Activated naive CD8-positive, alpha-beta T cell treated with anti-CD3 and anti-CD28 coated beads, Interleukin-2, amount 50 U/mL, for 24 hours (primary cell): ENCODE measurements around the gene HMX1.

Source experiments
- ATAC-seq: fragments of 150-1000 bp; cut with Tn5 transposase; one replicate; pipeline ENCODE4 v1.10.0; 2021
- DNase-seq: peaks from one replicate; pipeline ENCODE4 v3.0.0; 2021
- H3K27ac Mint-ChIP-seq: one replicate; pipeline ENCODE4 v1.8.0; 2021; ENCODE audit warnings: mild to moderate bottlenecking, mixed read lengths
- H3K27me3 Mint-ChIP-seq: one replicate; pipeline ENCODE4 v1.8.0; 2021; ENCODE audit warnings: mixed read lengths
- H3K36me3 Mint-ChIP-seq: one replicate; pipeline ENCODE4 v1.8.0; 2021; ENCODE audit warnings: low read depth, mixed read lengths
- H3K4me1 Mint-ChIP-seq: one replicate; pipeline ENCODE4 v1.8.0; 2021; ENCODE audit warnings: mixed read lengths
- H3K4me3 Mint-ChIP-seq: one replicate; pipeline ENCODE4 v1.8.0; 2021; ENCODE audit warnings: mild to moderate bottlenecking, moderate library complexity, mixed read lengths
- H3K9me3 Mint-ChIP-seq: one replicate; pipeline ENCODE4 v1.8.0; 2021; ENCODE audit warnings: mixed read lengths

Gene HMX1

DNA sequence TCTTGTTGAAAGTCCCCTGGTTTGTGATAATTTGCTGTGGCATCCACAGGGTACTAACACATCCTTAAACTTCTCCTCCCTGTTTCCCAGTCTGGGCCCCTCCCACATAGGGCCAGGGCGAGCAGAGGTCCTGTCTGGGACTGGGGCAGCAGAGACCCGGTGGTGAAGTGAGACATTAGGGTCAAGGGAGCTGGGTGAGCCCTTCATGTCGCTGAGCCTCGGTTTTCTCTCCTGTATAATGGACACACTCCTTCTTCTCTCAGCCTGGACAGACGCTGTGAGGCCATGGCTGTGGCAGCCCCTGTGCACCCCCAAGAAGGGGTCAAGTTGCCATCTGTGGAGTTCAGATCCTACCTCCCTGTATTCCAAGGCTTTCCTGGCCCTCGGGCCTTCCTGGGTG, 33.0 kb upstream of the HMX1 start:
- H3K4me3 Mint-ChIP-seq = no peak overlapping the region
- no peaks in the 10 kb centered on the region for H3K4me1 Mint-ChIP-seq
- no peak for DNase-seq
- peaks cover 9% of the 10 kb centered on the region for H3K9me3 Mint-ChIP-seq
- no peak overlapping the region for H3K27ac Mint-ChIP-seq
- no peaks in the 10 kb centered on the region for H3K36me3 Mint-ChIP-seq
- no peaks in the 10 kb centered on the region for H3K27me3 Mint-ChIP-seq
- ATAC-seq = no peak

DNA sequence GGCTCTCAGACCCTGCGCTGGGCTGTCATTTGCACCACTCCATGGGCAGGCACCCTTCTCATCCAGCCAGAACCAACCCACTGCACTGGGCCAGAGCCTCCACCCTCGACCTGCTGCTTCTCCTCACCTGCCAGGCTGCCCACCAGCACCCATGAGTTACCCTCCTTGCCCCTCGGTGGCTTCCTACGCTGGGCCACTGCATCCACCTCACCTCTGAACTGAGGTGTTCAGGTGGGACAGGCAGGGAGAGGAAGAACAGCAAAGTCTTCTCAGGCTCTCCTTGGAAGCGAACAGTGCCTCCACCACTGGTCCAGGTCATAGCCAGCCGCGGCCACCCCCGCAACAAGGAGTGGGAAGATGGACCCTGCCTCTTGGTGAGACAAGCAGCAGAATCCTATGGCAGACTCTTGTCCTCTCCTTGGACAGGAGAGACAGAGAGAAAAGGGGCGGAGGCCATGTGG, 32.4 kb upstream of the HMX1 start:
- H3K4me3 Mint-ChIP-seq = no peak overlapping the region
- no peaks in the 10 kb centered on the region for H3K36me3 Mint-ChIP-seq
- no peak for ATAC-seq
- no peaks in the 10 kb centered on the region for H3K4me1 Mint-ChIP-seq
- H3K27me3 Mint-ChIP-seq = no peaks in the 10 kb centered on the region
- DNase-seq = no peak
- H3K9me3 Mint-ChIP-seq = peaks cover 9% of the 10 kb centered on the region
- H3K27ac Mint-ChIP-seq = no peak overlapping the region

DNA sequence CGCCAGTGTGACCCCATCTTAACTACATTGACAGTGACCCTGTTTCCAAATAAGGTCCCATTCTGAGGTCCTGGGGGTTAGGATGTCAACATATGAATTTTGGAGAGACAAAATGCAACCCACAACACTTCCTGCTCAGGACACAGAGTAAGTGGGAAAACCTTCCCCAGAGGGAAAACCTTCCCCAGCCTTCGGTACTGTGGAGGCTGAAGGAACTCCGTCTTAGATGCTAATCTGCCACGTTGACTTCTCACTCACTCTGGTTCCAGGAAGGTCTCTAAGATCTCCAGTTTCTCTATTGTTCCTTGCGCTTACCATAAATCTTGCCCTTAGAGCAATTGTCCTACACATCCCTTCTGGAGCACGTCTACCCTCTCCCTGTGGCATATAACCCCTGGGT, 29.7 kb upstream of the HMX1 start:
- no peaks in the 10 kb centered on the region for H3K4me1 Mint-ChIP-seq
- DNase-seq (no peak), ATAC-seq (no peak)
- no peak overlapping the region for H3K27ac Mint-ChIP-seq
- H3K9me3 Mint-ChIP-seq = peaks cover 9% of the 10 kb centered on the region
- H3K36me3 Mint-ChIP-seq = no peaks in the 10 kb centered on the region
- H3K27me3 Mint-ChIP-seq = peaks cover 2% of the 10 kb centered on the region
- no peak overlapping the region for H3K4me3 Mint-ChIP-seq

DNA sequence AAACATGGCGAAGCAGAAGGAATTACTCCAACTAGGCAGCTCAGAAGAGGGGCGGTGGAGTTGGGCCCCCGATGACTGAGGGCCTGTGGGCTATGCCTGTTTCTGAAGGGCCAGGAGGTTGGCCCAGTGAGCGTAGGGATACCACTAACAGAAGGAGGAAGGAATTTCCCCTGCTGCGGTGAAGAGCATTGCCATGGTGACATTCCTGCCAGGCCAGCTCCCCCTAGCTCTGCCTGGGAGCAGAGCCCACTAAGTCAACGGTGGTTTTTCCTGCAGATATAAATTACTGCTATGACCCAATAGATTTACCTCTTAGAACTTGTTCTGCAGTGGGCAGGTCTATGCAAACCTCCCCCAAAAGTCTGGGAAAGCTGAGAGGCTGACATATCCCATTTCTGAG, 28.9 kb upstream of the HMX1 start:
- DNase-seq = no peak

GRCh38 chr4:8898419-8898818, 26.8 kb upstream of the HMX1 start:
- H3K4me3 Mint-ChIP-seq = no peak overlapping the region

More for the DNA sequence above, 28.9 kb upstream of the HMX1 start:
- Mint-ChIP-seq H3K36me3 (no peaks in the 10 kb centered on the region), H3K9me3 (peaks cover 9% of the 10 kb centered on the region), H3K27ac (no peak overlapping the region), H3K27me3 (peaks cover 2% of the 10 kb centered on the region), H3K4me1 (no peaks in the 10 kb centered on the region), H3K4me3 (no peak overlapping the region)
- ATAC-seq = no peak

GRCh38 chr4:8897251-8898167, 25.9 kb upstream of the HMX1 start:
- ATAC-seq (no peak), DNase-seq (no peak)
- H3K36me3 Mint-ChIP-seq = no peaks in the 10 kb centered on the region
- no peak overlapping the region for H3K4me3 Mint-ChIP-seq
- H3K27me3 Mint-ChIP-seq = peaks cover 23% of the 10 kb centered on the region
- H3K27ac Mint-ChIP-seq = no peak overlapping the region
- H3K9me3 Mint-ChIP-seq = peaks cover 9% of the 10 kb centered on the region
- no peaks in the 10 kb centered on the region for H3K4me1 Mint-ChIP-seq

More at GRCh38 chr4:8898419-8898818, 26.8 kb upstream of the HMX1 start:
- H3K27ac Mint-ChIP-seq = no peak overlapping the region
- no peak for DNase-seq
- no peak for ATAC-seq
- peaks cover 16% of the 10 kb centered on the region for H3K27me3 Mint-ChIP-seq
- H3K9me3 Mint-ChIP-seq = peaks cover 9% of the 10 kb centered on the region
- H3K4me1 Mint-ChIP-seq = no peaks in the 10 kb centered on the region
- no peaks in the 10 kb centered on the region for H3K36me3 Mint-ChIP-seq

- peaks cover 2% of the 10 kb centered on the region for H3K9me3 Mint-ChIP-seq
- no peak for ATAC-seq
Observed at GRCh38 chr4:8896506-8896905, 24.9 kb upstream of the HMX1 start.

GRCh38 chr4:8896071-8896470, 24.4 kb upstream of the HMX1 start:
- no peak for ATAC-seq
- Mint-ChIP-seq H3K4me3 (no peak overlapping the region), H3K27ac (no peak overlapping the region), H3K9me3 (no peaks in the 10 kb centered on the region), H3K36me3 (no peaks in the 10 kb centered on the region), H3K27me3 (peaks cover 29% of the 10 kb centered on the region), H3K4me1 (no peaks in the 10 kb centered on the region)
- no peak for DNase-seq

More at GRCh38 chr4:8896506-8896905, 24.9 kb upstream of the HMX1 start:
- Mint-ChIP-seq H3K27me3 (peaks cover 24% of the 10 kb centered on the region), H3K27ac (no peak overlapping the region), H3K4me1 (no peaks in the 10 kb centered on the region), H3K4me3 (no peak overlapping the region), H3K36me3 (no peaks in the 10 kb centered on the region)
- no peak for DNase-seq

GRCh38 chr4:8895295-8895694, 23.7 kb upstream of the HMX1 start:
- Mint-ChIP-seq H3K27ac (no peak overlapping the region), H3K36me3 (no peaks in the 10 kb centered on the region), H3K27me3 (peaks cover 35% of the 10 kb centered on the region), H3K4me1 (no peaks in the 10 kb centered on the region), H3K4me3 (no peak overlapping the region), H3K9me3 (no peaks in the 10 kb centered on the region)
- DNase-seq (no peak), ATAC-seq (no peak)

GRCh38 chr4:8894424-8894816, 22.8 kb upstream of the HMX1 start:
- Mint-ChIP-seq H3K27me3 (peaks cover 39% of the 10 kb centered on the region), H3K4me1 (no peaks in the 10 kb centered on the region), H3K36me3 (no peaks in the 10 kb centered on the region), H3K9me3 (no peaks in the 10 kb centered on the region), H3K27ac (no peak overlapping the region), H3K4me3 (no peak overlapping the region)
- ATAC-seq (no peak), DNase-seq (no peak)

GRCh38 chr4:8893624-8894423, 22.2 kb upstream of the HMX1 start:
- Mint-ChIP-seq H3K36me3 (no peaks in the 10 kb centered on the region), H3K9me3 (no peaks in the 10 kb centered on the region), H3K4me3 (no peak overlapping the region), H3K27ac (no peak overlapping the region), H3K27me3 (peaks cover 44% of the 10 kb centered on the region), H3K4me1 (no peaks in the 10 kb centered on the region)
- ATAC-seq (no peak), DNase-seq (no peak)

GRCh38 chr4:8893227-8893623, 21.6 kb upstream of the HMX1 start:
- H3K36me3 Mint-ChIP-seq = no peaks in the 10 kb centered on the region
- H3K9me3 Mint-ChIP-seq = no peaks in the 10 kb centered on the region
- H3K27ac Mint-ChIP-seq = no peak overlapping the region
- peaks cover 48% of the 10 kb centered on the region for H3K27me3 Mint-ChIP-seq
- DNase-seq (no peak), ATAC-seq (no peak)
- no peaks in the 10 kb centered on the region for H3K4me1 Mint-ChIP-seq
- no peak overlapping the region for H3K4me3 Mint-ChIP-seq

DNA sequence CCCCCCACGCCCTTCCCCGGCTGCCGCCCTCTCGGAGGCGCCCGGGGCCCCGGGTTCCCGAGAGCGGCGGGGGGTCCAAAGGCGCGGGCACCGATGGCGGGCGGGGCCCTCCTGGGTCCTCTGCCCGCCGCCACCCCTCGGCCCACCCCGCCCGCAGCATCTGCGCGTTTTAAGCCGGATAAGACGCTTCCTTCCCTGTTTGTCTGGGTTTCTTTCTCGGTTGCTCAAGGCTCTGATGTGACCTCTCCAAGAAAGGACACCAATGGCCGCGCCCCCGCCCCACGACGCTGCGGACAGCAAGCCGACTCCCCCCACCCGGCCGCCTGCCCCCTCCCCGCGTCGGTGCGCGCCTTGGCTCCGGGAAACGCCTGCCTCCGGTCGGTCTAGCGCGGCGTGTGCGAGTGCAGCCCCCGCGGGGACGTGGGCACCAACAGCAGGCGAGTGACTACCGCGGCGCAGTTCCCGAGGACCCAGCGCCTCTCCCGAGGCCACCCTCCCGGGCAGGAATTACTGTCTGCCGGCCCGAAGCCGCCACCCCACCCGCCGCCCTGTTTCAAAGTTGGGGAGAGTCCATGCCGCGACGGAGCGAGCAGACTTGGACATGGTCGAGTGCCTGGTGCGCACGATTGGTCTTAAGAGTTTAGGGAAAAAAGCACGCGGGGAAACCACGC, 21.1 kb upstream of the HMX1 start:
- H3K36me3 Mint-ChIP-seq = no peaks in the 10 kb centered on the region
- no peak overlapping the region for H3K27ac Mint-ChIP-seq
- no peak overlapping the region for H3K4me3 Mint-ChIP-seq
- DNase-seq (no peak), ATAC-seq (no peak)
- H3K9me3 Mint-ChIP-seq = no peaks in the 10 kb centered on the region
- peaks cover 54% of the 10 kb centered on the region for H3K27me3 Mint-ChIP-seq
- no peaks in the 10 kb centered on the region for H3K4me1 Mint-ChIP-seq

- no peaks in the 10 kb centered on the region for H3K36me3 Mint-ChIP-seq
- peaks cover 57% of the 10 kb centered on the region for H3K27me3 Mint-ChIP-seq
- ATAC-seq (no peak), DNase-seq (no peak)
- no peak overlapping the region for H3K27ac Mint-ChIP-seq
- H3K9me3 Mint-ChIP-seq = no peaks in the 10 kb centered on the region
- no peak overlapping the region for H3K4me3 Mint-ChIP-seq
- H3K4me1 Mint-ChIP-seq = no peaks in the 10 kb centered on the region
Observed at GRCh38 chr4:8891646-8892555, 20.3 kb upstream of the HMX1 start.
